OCI-LY7 (cell line): Measurements from ENCODE around the gene ABCG4. TPM values are rescaled to one million over a fixed set of nuclear protein-coding genes. Genes with fewer than 3 reads are reported as not detected.

Source experiments
- BruUV-seq: library from RNA; stranded (reverse); fragments of 400-500 nt; replicated peaks from 2 replicates; lab custom pipeline; 2021; lab: Mats Ljungman, UMichigan
- CTCF ChIA-PET: fragments of 300-600 bp; sonication (Branson Sonifier 250); formaldehyde crosslinking; loops from one replicate; lab custom pipeline; 2022; ENCODE audit warnings: antibody characterized with exemption; ENCODE audit not compliant: unreplicated experiment; lab: Charles Lee
- POLR2A ChIA-PET: fragments of 300-600 bp; sonication (Branson Sonifier 250); formaldehyde crosslinking; loops from one replicate; lab custom pipeline; 2022; ENCODE audit warnings: antibody characterized with exemption; lab: Charles Lee
- DNase-seq: peaks from one replicate; pipeline ENCODE4 v3.0.0-alpha.2; 2015; ENCODE audit warnings: low spot score
- H2AFZ ChIP-seq: fragments of 200-600 bp; sonication (generic), shearing (Covaris generic); 2 replicates; pipeline ENCODE4 v1.6.1; 2014; ENCODE audit warnings: mild to moderate bottlenecking, antibody characterized with exemption, low read length, moderate library complexity
- H3K27ac ChIP-seq: fragments of 200-600 bp; sonication (generic); 2 replicates; pipeline ENCODE4 v1.5.1; 2014; ENCODE audit warnings: mixed run types, low read depth, mild to moderate bottlenecking, moderate library complexity, low read length, inconsistent platforms; ENCODE audit not compliant: poor library complexity, severe bottlenecking
- H3K36me3 ChIP-seq: fragments of 200-600 bp; sonication (generic); 2 replicates; pipeline ENCODE4 v1.6.1; 2014; ENCODE audit warnings: mild to moderate bottlenecking, antibody characterized with exemption, low read length, moderate library complexity, mixed read lengths; ENCODE audit not compliant: insufficient read depth
- H3K4me1 ChIP-seq: fragments of 200-600 bp; sonication (generic); 2 replicates; pipeline ENCODE4 v1.5.1; 2014; ENCODE audit warnings: mild to moderate bottlenecking, low read length; ENCODE audit not compliant: insufficient read depth, poor library complexity, severe bottlenecking
- H3K4me2 ChIP-seq: fragments of 200-600 bp; sonication (generic); 2 replicates; pipeline ENCODE4 v1.6.1; 2014; ENCODE audit warnings: mild to moderate bottlenecking, low read length
- H3K4me3 ChIP-seq: fragments of 200-600 bp; sonication (generic); 2 replicates; pipeline ENCODE4 v1.5.1; 2014; ENCODE audit warnings: mild to moderate bottlenecking, low read depth, low read length; ENCODE audit not compliant: poor library complexity, severe bottlenecking
- H3K79me2 ChIP-seq: fragments of 200-600 bp; sonication (generic); 2 replicates; pipeline ENCODE4 v1.6.1; 2016; ENCODE audit warnings: low read depth, mild to moderate bottlenecking, low read length, moderate library complexity, mixed read lengths; ENCODE audit not compliant: insufficient read depth
- H3K9me2 ChIP-seq: fragments of 200-600 bp; sonication (generic); 2 replicates; pipeline ENCODE4 v1.6.1; 2016; ENCODE audit warnings: mild to moderate bottlenecking, low read length, mixed read lengths; ENCODE audit not compliant: insufficient read depth
- H3K9me3 ChIP-seq: fragments of 200-600 bp; sonication (generic); 2 replicates; pipeline ENCODE4 v1.6.1; 2014; ENCODE audit warnings: mild to moderate bottlenecking, mixed run types, low read length, mixed read lengths
- H4K20me1 ChIP-seq: fragments of 200-600 bp; sonication (generic); 2 replicates; pipeline ENCODE4 v1.6.1; 2014; ENCODE audit warnings: mild to moderate bottlenecking, antibody characterized with exemption, low read length, moderate library complexity, mixed read lengths; ENCODE audit not compliant: insufficient read depth
- CTCF ChIP-seq: fragments of 200-600 bp; sonication (generic); conservative IDR thresholded peaks from 2 replicates; pipeline ENCODE4 v1.5.1; 2014; ENCODE audit warnings: mild to moderate bottlenecking, antibody characterized with exemption, low read length, moderate library complexity, mixed read lengths
- EZH2phosphoT487 ChIP-seq: fragments of 200-600 bp; sonication (generic); IDR thresholded peaks from 2 replicates; pipeline ENCODE4 v1.6.1; 2018; ENCODE audit warnings: low read depth, borderline replicate concordance, mild to moderate bottlenecking, mixed run types, antibody characterized with exemption, low read length, moderate library complexity, mixed read lengths
- intact Hi-C: fragments of 100-400 bp; cut with micrococcal nuclease; formaldehyde crosslinking; loops from one replicate; pipeline ENCODE4 v1.10.0; 2022; ENCODE audit not compliant: unreplicated experiment
- total RNA-seq, 2 experiments: library from RNA; depleted of rRNA in 1 of 2; stranded (reverse); fragments of >200 nt in 1 of 2; shearing (Covaris generic) in 1 of 2; gene quantifications; 2 replicates each; pipeline ENCODE4 v1.2.3, GENCODE V29; 2014 to 2022

The ABCG4 gene
- total RNA-seq, 2 experiments from 2014 or later = not detected

- Histone ChIP-seq H3K36me3 (no peaks in the 10 kb centered on the region), H3K79me2 (no peaks in the 10 kb centered on the region), H3K4me2 (no peak overlapping the region), H3K9me3 (no peaks in the 10 kb centered on the region), H3K27ac (no peak overlapping the region), H3K4me1 (no peaks in the 10 kb centered on the region), H3K4me3 (no peak overlapping the region), H3K9me2 (no peaks in the 10 kb centered on the region), H2AFZ (no peak overlapping the region), H4K20me1 (no peaks in the 10 kb centered on the region)
- ChIA-PET CTCF (no interaction called here), POLR2A (no interaction called here)
- DNase-seq = no peak
- TF ChIP-seq EZH2phosphoT487 (no peak), CTCF (no peak)
- intact Hi-C loops = no loop called here
- no TSS peak for BruUV-seq
These were observed 37.3 kb downstream of the ABCG4 start for GRCh38 chr11:119185981-119186634.

DNA sequence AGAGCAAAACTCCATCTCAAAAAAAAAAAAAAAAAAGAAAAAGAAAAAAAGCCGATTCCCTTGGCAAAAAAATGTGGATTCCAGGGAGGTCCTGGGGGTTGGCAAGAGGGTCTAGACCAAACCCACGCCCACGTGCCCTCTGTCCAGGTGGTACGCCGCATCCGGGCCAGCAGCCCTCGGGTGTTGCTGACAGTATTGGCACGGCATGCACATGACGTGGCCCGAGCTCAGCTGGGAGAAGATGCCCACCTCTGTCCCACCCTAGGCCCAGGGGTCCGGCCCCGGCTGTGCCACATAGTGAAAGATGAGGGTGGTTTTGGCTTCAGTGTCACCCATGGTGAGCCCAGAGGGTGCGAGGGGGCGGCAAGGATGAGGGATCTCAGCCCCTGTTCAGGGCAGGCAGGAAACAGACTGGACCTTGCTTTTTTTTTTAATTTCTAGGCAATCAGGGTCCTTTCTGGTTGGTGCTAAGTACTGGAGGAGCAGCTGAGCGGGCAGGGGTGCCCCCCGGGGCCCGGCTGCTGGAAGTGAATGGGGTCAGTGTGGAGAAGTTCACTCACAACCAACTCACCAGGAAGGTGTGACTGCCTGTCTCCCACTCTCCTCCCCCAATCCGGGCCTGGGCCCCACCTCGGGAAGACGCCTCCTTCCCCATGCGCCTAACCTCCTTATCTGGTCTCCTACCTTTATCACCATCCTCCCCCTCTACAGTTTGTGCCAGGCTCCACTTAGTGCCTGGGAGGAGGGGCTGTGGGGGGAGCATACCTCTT is 38.5 kb downstream of the ABCG4 start:
- ChIA-PET POLR2A (interaction anchor here (0.6 kb wide), 1 partner anchor 44 kb away, joined by 8 read pairs; no protein-coding TSS in a partner anchor), CTCF (no interaction called here)
- TF ChIP-seq CTCF (no peak), EZH2phosphoT487 (no peak)
- intact Hi-C loops = no loop called here
- Histone ChIP-seq H3K4me3 (no peak overlapping the region), H3K4me1 (no peaks in the 10 kb centered on the region), H3K4me2 (no peak overlapping the region), H3K79me2 (no peaks in the 10 kb centered on the region), H3K9me3 (no peaks in the 10 kb centered on the region), H3K36me3 (no peaks in the 10 kb centered on the region), H3K9me2 (no peaks in the 10 kb centered on the region), H3K27ac (no peak overlapping the region), H4K20me1 (no peaks in the 10 kb centered on the region), H2AFZ (no peak overlapping the region)
- BruUV-seq = no TSS peak
- DNase-seq = no peak

DNA sequence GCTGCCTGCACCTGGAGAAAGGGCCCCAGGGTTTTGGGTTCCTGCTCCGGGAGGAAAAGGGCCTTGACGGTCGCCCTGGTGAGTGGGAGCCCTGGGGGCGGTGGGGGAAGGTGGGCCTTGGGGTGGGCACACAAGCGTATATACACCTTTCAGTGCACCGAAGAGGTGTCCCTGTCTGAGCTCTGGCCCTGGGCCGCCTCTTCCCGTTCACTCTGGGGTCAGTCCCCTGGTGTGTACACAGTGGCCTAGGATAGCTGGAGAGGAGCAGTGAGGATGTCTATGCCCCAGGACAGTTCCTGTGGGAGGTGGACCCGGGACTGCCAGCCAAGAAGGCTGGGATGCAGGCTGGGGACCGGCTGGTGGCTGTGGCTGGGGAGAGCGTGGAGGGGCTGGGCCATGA is 39.2 kb downstream of the ABCG4 start:
- H3K36me3 ChIP-seq = no peaks in the 10 kb centered on the region
- intact Hi-C loops = no loop called here
- no peak overlapping the region for H3K4me2 ChIP-seq
- no peaks in the 10 kb centered on the region for H4K20me1 ChIP-seq
- no peak overlapping the region for H2AFZ ChIP-seq
- TF ChIP-seq EZH2phosphoT487 (no peak), CTCF (no peak)
- H3K4me1 ChIP-seq = no peaks in the 10 kb centered on the region
- ChIA-PET POLR2A (no interaction called here), CTCF (no interaction called here)
- H3K9me3 ChIP-seq = no peaks in the 10 kb centered on the region
- no peaks in the 10 kb centered on the region for H3K79me2 ChIP-seq
- BruUV-seq = no TSS peak
- no peak overlapping the region for H3K27ac ChIP-seq
- no peak for DNase-seq
- H3K9me2 ChIP-seq = no peaks in the 10 kb centered on the region
- no peak overlapping the region for H3K4me3 ChIP-seq
